ENCODE measurements around the gene XPNPEP2.

GRCh38 chrX:129736491-129736890 is 2.3 kb upstream of the XPNPEP2 start:
- TF ChIP-seq CTCF (IDR thresholded peaks at IDR 0.05; ENCODE audit: low read depth, low read length, poor library complexity, severe bottlenecking) (no peak), EZH2phosphoT487 (IDR thresholded peaks at IDR 0.05; ENCODE audit: borderline replicate concordance, low read length) (no peak)
